Measurements from ENCODE around the gene CLIC3.

DNA sequence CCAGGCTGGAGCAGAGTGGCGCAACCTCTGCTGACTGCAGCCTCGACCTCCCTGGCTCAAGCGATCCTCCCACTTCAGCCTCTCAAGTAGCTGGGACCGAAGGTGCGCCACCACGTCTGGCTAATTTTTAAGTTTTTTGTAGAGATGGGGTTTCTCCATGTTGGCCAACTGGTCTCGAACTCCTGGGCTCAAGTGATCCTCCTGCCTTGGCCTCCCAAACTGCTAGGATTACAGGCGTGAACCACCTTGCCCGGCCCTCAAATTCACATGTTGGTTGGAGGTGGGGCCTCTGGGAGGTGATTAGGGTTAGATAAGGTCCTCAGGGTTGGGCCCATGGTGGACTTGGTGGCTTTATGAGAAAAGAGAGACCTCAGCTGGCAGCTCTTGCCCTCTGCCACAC, 34.2 kb downstream of the CLIC3 start:
- TF ChIP-seq CTCF (conservative IDR thresholded peaks at IDR 0.05; ENCODE audit: low read depth, low read length) (no peak), EZH2 (IDR thresholded peaks at IDR 0.05; ENCODE audit: borderline replicate concordance, low read depth, low read length, poor library complexity, severe bottlenecking) (no peak)

All from A673 (cell line).